Astrocyte of the cerebellum (primary cell): ENCODE results near the gene SCN4B.

ENCODE experiments used
- DNase-seq: peaks from one replicate; pipeline ENCODE4 v3.0.0-alpha.2; 2011; ENCODE audit warnings: low read depth
- H3K4me3 ChIP-seq: 2 replicates; pipeline ENCODE4 v1.5.1; 2011; ENCODE audit warnings: mild to moderate bottlenecking, low read depth, low read length, moderate library complexity
- CTCF ChIP-seq: IDR thresholded peaks from 2 replicates; pipeline ENCODE4 v1.5.1; 2012; ENCODE audit warnings: low read length, low read depth, moderate library complexity, mild to moderate bottlenecking; ENCODE audit errors: missing control alignments
- in situ Hi-C: cut with HindIII; loops from 2 replicates; pipeline ENCODE4 v1.10.0; 2017; ENCODE audit warnings: low sequenced_read_pairs

SCN4B gene

DNA sequence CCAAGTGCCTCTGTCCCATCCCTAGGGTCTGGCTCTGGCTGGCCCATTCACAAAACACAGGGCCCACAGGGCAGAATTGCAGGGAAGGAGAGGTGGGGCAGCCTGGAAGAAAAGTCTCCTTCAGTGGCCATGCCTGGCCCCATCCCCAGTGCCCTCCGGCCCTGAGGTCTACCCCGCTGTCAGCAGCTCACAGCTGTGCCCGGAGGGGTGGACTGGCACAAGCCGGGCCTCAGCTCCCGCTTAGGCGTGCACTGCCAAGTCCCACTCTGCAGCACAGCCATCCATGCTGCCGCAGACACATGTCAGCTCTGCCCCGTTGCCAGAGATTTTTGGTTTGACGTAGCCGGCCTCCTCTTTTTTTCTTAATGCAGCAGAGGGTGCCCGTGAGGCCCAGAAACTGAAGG is 27.7 kb upstream of the SCN4B start:
- in situ Hi-C loops: no loop called here
- no peak for DNase-seq
- TF ChIP-seq CTCF: no peak
- H3K4me3 ChIP-seq: no peak overlapping the region

- no peak for TF ChIP-seq CTCF
- no peak for DNase-seq
- no peak overlapping the region for H3K4me3 ChIP-seq
- in situ Hi-C loops: no loop called here
Observed at GRCh38 chr11:118176778-118177134, 24.1 kb upstream of the SCN4B start.

DNA sequence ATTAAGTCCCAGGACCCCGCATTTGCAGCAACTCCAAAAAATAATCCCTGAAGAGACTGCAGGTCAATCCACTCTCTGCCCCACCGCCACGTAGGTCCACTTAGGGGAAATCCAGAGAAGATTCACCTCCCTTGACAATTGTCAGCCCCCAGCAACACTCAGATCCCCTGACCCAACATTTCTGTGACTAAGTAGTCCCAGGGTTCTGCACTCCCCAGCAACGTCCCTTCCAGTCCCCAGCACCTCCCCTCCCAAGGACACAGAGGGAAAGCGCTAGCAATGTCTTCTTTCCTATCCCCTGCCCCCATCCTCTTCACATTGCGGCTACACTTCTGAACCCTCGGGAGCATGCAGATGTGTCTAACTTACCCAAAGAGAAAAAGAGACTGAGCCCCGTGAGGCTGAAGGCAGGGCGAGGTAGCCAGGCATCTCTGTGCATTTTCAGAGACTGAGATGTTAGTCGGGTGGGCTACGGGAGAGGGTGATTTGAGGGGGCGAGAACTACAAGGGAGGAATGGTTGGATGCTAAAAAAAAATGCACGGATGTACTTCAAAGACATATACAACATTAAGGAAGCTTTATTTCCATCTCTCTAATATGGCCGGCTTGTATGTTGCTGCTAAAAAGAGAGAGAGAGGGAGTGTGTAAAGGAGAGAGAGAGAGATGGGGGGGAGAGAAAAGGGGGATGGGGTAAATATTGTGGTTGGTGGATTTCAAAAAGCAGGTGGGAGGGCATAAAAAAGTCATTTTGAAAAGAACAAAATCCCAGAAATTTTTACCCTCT is 23.6 kb upstream of the SCN4B start, which contains the start of gene SCN2B:
TSS of gene SCN2B (minus strand) at position 647 of the 785 bp plus-strand sequence. CDS start at position 439, 208 bp downstream.
- no peak for DNase-seq
- no peak for TF ChIP-seq CTCF
- no peak within 1 kb of the TSS for H3K4me3 ChIP-seq
- in situ Hi-C loops: no loop called here

- in situ Hi-C loops: no loop called here
- no peak overlapping the region for H3K4me3 ChIP-seq
- DNase-seq: no peak
- TF ChIP-seq CTCF: no peak
Observed at GRCh38 chr11:118175031-118175992, 22.7 kb upstream of the SCN4B start.

DNA sequence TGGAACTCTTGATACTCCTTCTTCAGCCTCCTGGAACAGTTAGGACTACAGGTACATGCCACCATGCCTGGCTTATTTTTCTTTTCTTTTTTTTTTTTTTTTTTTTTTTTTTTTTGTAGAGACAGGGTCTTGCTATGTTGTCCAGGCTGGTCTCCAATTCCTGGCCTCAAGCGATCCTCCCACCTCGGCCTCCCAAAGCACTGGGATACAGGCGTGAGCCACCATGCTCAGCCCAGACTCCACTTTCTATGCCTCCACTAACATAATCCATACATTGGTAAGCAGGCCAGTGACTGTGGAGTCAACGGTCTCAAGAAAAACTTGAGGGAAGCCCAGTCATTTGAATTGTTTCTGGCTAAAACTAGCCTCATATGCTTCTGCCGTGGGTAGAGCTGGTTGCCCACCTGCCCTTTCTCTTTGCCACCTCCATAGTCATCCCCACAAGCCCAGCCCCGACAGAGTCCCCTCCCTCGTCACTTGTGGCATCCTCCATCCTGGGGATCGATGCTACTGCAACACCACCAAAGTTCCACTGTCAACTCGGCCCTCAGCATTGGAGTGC is 21.5 kb upstream of the SCN4B start:
- in situ Hi-C loops: no loop called here
- TF ChIP-seq CTCF: no peak
- DNase-seq: no peak
- H3K4me3 ChIP-seq: no peak overlapping the region

- in situ Hi-C loops: no loop called here
- no peak for TF ChIP-seq CTCF
- no peak for DNase-seq
- H3K4me3 ChIP-seq: no peak overlapping the region
Observed at GRCh38 chr11:118172356-118172755, 19.7 kb upstream of the SCN4B start.
